GM10847 (cell line): ENCODE measurements around the gene SEMA4B.
A peak's percentile ranks its signal among the peaks of the same experiment; 100 is the strongest.

Source experiments
- POLR2A ChIP-seq: IDR thresholded peaks from 2 replicates; pipeline ENCODE4 v1.6.1; 2011; ENCODE audit not compliant: insufficient read length; ENCODE audit errors: extremely low read depth

SEMA4B gene

DNA sequence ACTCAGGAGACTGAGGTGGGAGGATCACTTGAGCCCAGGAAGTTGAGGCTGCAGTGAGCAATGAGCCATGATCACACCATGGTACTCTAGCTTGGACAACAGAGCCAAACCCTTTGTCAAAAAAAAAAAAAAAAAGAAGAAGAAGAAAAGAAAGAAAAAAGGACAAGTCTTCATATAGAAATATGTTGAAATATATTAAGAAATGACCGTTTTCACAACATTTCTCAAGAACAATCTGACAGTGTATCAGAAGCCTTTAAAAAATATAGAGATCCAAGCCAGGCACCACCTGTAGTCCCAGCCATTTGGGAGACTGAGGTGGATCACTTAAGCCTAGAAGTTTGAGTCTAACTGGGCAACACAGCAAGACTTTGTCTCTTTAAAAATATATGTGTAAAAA lies 29.5 kb upstream of the SEMA4B start:
- TF ChIP-seq POLR2A, result no peak

DNA sequence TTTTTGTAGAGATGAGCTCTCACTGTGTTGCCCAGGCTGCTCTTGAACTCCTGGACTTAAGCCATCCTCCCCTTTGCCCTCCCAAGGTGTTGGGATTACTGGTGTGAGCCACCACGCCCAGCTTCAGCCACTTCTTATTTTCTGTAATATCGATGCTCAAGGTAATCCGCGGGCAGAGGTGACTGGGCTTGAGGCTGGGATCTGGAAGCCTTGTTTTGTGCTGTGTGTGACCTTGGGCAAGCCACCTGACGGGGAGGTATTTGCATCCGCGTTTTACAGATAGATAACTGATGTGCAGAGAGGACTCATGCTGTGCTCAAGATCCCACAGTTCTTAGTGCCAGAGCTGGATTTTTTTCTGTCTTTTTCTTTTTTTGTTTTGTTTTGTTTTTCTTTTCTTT lies 27.8 kb upstream of the SEMA4B start:
- no peak for TF ChIP-seq POLR2A

- no peak for TF ChIP-seq POLR2A
Observed at GRCh38 chr15:90174140-90174875, 26.8 kb upstream of the SEMA4B start.

- no peak for TF ChIP-seq POLR2A
Observed at GRCh38 chr15:90177012-90177411, 24.1 kb upstream of the SEMA4B start.

GRCh38 chr15:90178468-90179435 lies 22.4 kb upstream of the SEMA4B start:
- TF ChIP-seq POLR2A, result no peak

- TF ChIP-seq POLR2A, result no peak
Observed at GRCh38 chr15:90181776-90182175, 19.4 kb upstream of the SEMA4B start.

GRCh38 chr15:90184119-90184785 lies 16.9 kb upstream of the SEMA4B start:
- no peak for TF ChIP-seq POLR2A

GRCh38 chr15:90184786-90185704 lies 16.1 kb upstream of the SEMA4B start:
- no peak for TF ChIP-seq POLR2A

DNA sequence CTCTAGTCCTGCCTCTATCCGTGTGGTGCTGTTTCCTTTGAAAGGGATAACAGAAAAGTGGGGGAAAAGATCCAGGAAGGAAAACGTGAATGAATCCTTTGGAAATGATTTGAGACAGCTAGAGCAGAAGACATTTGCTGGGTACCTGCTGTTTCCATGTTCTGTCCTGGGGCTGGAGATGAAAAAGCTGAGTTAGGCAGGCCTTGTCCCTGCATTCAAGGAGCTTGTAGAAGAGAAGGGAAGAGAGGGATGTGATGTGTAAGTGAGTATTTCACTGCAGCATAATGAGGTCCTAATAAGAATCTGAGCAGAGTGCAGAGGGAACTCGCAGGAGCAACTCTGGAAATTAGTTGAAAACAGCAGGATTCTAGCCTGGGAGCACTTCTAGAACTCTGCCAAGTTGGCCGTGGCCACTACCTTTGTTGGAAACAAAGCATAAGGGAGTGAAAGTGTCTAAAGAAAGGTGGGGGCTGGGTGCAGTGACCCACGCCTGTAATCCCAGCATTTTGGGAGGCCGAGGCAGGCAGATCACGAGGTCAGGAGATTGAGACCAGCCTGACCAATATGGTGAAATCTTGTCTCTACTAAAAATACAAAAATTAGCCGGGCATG lies 13.8 kb upstream of the SEMA4B start:
- TF ChIP-seq POLR2A, result no peak

DNA sequence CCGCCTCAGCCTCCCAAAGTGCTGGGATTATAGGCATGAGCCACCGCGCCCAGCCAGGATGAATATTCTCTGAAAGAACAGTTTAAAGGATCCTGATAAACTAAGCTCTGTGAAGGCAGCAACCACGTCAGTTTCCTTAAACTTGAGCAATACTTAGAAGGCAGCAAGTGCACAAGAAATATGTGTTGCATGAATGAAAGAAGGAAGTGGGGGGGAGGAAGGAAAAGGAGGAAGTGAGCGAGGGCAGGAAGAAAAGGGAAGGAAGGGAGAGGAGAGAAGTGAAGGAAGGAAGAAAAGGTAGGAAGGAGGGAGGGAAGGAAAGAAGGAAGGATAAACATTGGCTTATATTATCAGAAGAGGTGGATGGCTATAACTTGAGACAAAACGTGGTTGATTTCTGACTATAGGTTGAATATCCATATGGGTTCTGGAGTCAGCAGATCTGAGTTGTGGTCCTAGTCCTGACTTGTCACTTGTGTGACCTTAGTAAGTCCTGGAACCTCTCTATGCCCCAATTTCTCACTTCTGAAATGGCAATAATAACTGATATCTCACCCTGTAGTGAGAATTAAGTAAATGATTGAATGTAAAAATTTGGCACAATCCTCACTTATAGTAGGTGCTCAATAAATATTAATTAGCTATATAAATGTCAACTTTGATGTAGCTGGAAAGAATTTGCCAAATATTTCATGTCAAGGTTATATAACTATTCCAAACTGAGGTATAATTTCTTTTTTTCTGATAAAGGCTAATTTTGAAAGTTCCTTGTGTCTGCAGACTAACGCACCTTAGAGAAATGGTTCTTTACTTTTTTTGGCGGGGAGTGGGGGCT lies 12.0 kb upstream of the SEMA4B start:
- no peak for TF ChIP-seq POLR2A

- TF ChIP-seq POLR2A, result no peak
Observed at GRCh38 chr15:90189781-90190467, 11.2 kb upstream of the SEMA4B start.

- TF ChIP-seq POLR2A, result peak; percentile 12
Observed at GRCh38 chr15:90190606-90191343, 10.4 kb upstream of the SEMA4B start.
